Common myeloid progenitor, CD34-positive (primary cell): Measurements from ENCODE around the gene ATP8B3.

Experiments
- CTCF ChIA-PET: fragments of 350-600 bp; sonication (Branson Sonifier 250); formaldehyde crosslinking; loops from one replicate; lab custom pipeline; 2021; ENCODE audit warnings: antibody characterized with exemption; lab: Charles Lee
- POLR2A ChIA-PET: fragments of 350-600 bp; sonication (Branson Sonifier 250); formaldehyde crosslinking; loops from one replicate; lab custom pipeline; 2021; ENCODE audit warnings: antibody characterized with exemption; lab: Charles Lee
- DNase-seq, 3 donors: peaks; one replicate each; pipeline versions ENCODE4 v3.0.0 to v3.0.0-alpha.2; 2013
- H3K27ac ChIP-seq, 2 experiments: 1 replicate in 1 of 2; 2 replicates in 1 of 2; pipeline ENCODE4 v1.7.0; 2013; ENCODE audit warnings: inconsistent platforms in 2 of 2, low read length in 2 of 2, mild to moderate bottlenecking in 2 of 2, low read depth in 1 of 2, moderate library complexity in 1 of 2; ENCODE audit not compliant: severe bottlenecking in 2 of 2, insufficient read depth in 1 of 2, poor library complexity in 1 of 2
- H3K27me3 ChIP-seq, 5 experiments: replicated peaks in 2 of 5; 1 replicate in 3 of 5; 2 replicates in 2 of 5; pipeline versions ENCODE4 v1.6.1 to v1.7.0; 2013; ENCODE audit warnings: low read length in 4 of 5, mild to moderate bottlenecking in 2 of 5, moderate library complexity in 2 of 5, inconsistent platforms in 1 of 5; ENCODE audit not compliant: insufficient read depth in 5 of 5, control insufficient read depth in 4 of 5
- H3K36me3 ChIP-seq, 4 experiments: 1 replicate in 2 of 4; 2 replicates in 2 of 4; pipeline versions ENCODE4 v1.6.1 to v1.7.0; 2013; ENCODE audit warnings: low read length in 3 of 4, control low read depth in 1 of 4, mild to moderate bottlenecking in 1 of 4; ENCODE audit not compliant: control insufficient read depth in 4 of 4, insufficient read depth in 4 of 4
- H3K4me1 ChIP-seq, 4 experiments: 1 replicate in 3 of 4; 2 replicates in 1 of 4; pipeline versions ENCODE4 v1.6.1 to v1.7.1; 2013; ENCODE audit warnings: low read length in 3 of 4, mild to moderate bottlenecking in 3 of 4, control low read depth in 1 of 4, inconsistent platforms in 1 of 4, moderate library complexity in 1 of 4; ENCODE audit not compliant: control insufficient read depth in 4 of 4, insufficient read depth in 4 of 4; ENCODE audit errors: control extremely low read depth in 1 of 4
- H3K4me3 ChIP-seq, 7 experiments: 1 replicate in 4 of 7; 2 replicates in 3 of 7; pipeline versions ENCODE4 v1.5.1 to v1.7.0; 2013; ENCODE audit warnings: mild to moderate bottlenecking in 7 of 7, low read length in 6 of 7, moderate library complexity in 6 of 7, inconsistent platforms in 2 of 7, low read depth in 2 of 7, control low read depth in 1 of 7; ENCODE audit not compliant: insufficient read depth in 4 of 7, control insufficient read depth in 1 of 7; ENCODE audit errors: extremely low read depth in 1 of 7
- H3K9me3 ChIP-seq, 5 experiments: 1 replicate in 4 of 5; 2 replicates in 1 of 5; pipeline versions ENCODE4 v1.6.1 to v1.7.1; 2013; ENCODE audit warnings: low read length in 4 of 5, mild to moderate bottlenecking in 2 of 5, inconsistent platforms in 1 of 5, low read depth in 1 of 5, moderate library complexity in 1 of 5; ENCODE audit not compliant: control insufficient read depth in 4 of 5, insufficient read depth in 2 of 5; ENCODE audit errors: control extremely low read depth in 1 of 5
- WGBS: methylation state at CpG from one replicate; pipeline ENCODE4 v1.1.5; 2013; ENCODE audit not compliant: insufficient coverage; 5-methylcytosine and 5-hydroxymethylcytosine counted together

Gene ATP8B3

DNA sequence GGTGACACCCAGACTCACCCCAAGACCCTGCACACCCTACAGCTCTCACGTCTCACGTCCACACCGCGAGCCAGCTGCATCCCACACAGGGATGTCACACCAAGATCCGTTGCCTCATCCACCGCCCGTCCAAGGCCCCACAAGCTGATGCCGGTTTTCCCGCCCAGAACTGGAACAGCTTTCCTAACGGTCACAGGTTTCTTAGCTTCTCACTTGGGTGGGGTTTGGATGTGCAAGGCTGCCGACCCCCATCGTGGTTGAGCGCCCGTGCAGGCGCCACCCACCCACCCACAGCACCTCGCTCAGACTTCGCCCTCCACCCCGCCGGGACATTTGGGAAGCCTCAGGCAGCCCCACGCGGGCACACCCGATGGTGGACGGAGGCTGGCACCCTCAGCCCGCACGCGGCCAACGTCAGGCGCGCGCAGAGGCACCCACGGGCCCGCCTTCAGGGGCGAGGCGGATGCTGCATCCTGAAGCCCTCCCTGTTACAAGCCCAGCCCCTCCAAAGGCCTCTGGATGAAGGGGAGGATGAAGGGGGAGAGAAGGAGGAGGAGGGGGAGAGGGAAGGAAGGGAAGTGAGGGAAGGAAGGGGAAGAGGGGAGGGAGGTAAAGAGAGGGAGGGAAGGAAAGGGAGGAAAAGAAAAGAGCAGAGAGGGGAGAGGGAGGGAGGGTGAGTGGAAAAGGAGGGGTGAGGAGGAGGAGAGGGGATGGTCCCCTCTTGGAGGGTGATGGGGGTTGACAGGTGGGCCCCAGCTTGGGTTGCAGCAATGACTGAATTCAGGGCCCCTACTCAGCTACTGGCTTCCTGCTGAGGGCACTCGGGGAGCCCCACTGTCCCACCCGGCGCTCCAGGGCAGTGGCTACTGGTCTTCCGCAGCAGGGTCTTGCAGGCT is 45.9 kb downstream of the ATP8B3 start:
- peaks cover 0 to 100% (median 61%) of the 10 kb centered on the region in 5 experiments for H3K27me3 ChIP-seq
- POLR2A ChIA-PET, result no interaction called here

DNA sequence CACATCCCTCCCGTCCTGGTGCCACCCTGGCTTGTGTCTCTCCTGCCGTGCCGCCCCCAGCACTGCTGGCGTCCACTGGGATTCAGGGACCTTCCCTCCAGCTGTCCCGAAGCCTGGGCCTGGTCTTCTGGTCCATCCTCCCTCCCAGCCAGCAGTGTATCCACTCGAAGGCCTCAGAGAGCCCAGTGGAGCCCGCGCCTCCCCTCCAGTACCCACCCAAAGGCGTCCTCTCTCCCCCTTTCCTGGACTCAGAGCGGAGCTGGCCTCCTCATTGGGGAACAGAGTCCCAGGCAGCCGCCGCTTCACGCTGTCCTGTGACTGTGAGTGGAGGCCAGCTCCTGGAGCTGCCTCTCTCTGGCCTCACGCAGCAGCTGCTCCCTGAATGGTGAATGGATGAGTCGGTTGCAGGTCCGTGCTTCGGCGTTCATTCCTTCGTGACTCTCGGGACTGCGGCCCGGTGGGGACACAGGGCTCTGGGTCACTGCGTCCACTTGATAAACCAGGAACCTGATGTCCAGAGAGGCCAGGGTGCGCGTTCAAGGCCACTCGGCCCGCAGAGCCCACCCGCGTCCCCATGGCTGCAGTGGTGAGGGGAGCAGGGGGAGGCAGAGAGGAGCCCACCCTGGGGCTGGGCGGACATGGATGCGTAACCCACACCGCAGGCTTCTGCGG is 46.7 kb downstream of the ATP8B3 start:
- Histone ChIP-seq H3K27me3 (peaks cover 0 to 100% (median 59%) of the 10 kb centered on the region in 5 experiments), H3K4me1 (peaks cover 0 to 8% (median 5%) of the 10 kb centered on the region in 4 experiments), H3K27ac (no peak overlapping the region), H3K4me3 (no peak overlapping the region), H3K9me3 (peaks cover 0 to 8% (median 2%) of the 10 kb centered on the region in 5 experiments), H3K36me3 (no peaks in the 10 kb centered on the region)
- ChIA-PET CTCF (interaction anchor here (1.0 to 4.6 kb wide), 6 partner anchors 14 to 264 kb away, joined by 3 to 32 read pairs (median 4); no protein-coding TSS in a partner anchor), POLR2A (no interaction called here)
- DNase-seq, result no peak
- 8% methylated on average over 25 of the region's 33 CpGs for WGBS

More for the DNA sequence above, 45.9 kb downstream of the ATP8B3 start:
- H3K27ac ChIP-seq, result no peak overlapping the region
- H3K4me3 ChIP-seq, result no peak overlapping the region
- CTCF ChIA-PET, result interaction anchor here (0.9 to 4.6 kb wide), 10 partner anchors 13 to 265 kb away, joined by 3 to 32 read pairs (median 4); no protein-coding TSS in a partner anchor
- H3K4me1 ChIP-seq, result peaks cover 0 to 8% (median 5%) of the 10 kb centered on the region in 4 experiments
- no peak for DNase-seq
- 5% methylated on average over 17 of the region's 38 CpGs for WGBS
- peaks cover 2 to 16% (median 9%) of the 10 kb centered on the region in 5 experiments for H3K9me3 ChIP-seq
- H3K36me3 ChIP-seq, result no peaks in the 10 kb centered on the region

DNA sequence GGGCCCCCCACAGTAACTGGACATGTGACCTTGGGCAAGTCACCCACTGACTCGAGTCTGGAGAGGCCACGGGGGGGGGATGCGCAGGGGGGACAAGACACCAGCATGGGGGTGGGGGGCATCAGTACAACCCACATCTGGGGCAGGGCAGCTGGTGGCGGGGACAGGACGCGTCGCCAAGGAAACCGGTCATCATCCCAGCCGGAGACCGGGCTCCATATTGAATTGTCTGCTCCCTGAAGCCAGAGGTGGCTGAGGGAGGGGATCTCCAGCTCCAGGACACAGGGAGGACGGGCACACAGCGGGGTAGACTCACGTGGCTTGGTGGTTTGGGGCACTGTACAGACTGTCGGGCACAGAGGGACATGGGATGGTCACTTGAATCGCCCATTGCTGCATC is 47.3 kb downstream of the ATP8B3 start:
- Histone ChIP-seq H3K4me3 (no peak overlapping the region), H3K36me3 (no peaks in the 10 kb centered on the region), H3K27ac (no peak overlapping the region), H3K9me3 (peaks cover 0 to 6% (median 0%) of the 10 kb centered on the region in 5 experiments), H3K4me1 (peaks cover 0 to 8% (median 5%) of the 10 kb centered on the region in 4 experiments), H3K27me3 (peaks cover 0 to 100% (median 62%) of the 10 kb centered on the region in 5 experiments)
- ChIA-PET POLR2A (no interaction called here), CTCF (interaction anchor here (1.0 to 4.6 kb wide), 4 partner anchors 14 to 263 kb away, joined by 3 to 32 read pairs (median 4); no protein-coding TSS in a partner anchor)
- DNase-seq, result no peak
- WGBS, result 5% methylated on average over 11 of the region's 15 CpGs

DNA sequence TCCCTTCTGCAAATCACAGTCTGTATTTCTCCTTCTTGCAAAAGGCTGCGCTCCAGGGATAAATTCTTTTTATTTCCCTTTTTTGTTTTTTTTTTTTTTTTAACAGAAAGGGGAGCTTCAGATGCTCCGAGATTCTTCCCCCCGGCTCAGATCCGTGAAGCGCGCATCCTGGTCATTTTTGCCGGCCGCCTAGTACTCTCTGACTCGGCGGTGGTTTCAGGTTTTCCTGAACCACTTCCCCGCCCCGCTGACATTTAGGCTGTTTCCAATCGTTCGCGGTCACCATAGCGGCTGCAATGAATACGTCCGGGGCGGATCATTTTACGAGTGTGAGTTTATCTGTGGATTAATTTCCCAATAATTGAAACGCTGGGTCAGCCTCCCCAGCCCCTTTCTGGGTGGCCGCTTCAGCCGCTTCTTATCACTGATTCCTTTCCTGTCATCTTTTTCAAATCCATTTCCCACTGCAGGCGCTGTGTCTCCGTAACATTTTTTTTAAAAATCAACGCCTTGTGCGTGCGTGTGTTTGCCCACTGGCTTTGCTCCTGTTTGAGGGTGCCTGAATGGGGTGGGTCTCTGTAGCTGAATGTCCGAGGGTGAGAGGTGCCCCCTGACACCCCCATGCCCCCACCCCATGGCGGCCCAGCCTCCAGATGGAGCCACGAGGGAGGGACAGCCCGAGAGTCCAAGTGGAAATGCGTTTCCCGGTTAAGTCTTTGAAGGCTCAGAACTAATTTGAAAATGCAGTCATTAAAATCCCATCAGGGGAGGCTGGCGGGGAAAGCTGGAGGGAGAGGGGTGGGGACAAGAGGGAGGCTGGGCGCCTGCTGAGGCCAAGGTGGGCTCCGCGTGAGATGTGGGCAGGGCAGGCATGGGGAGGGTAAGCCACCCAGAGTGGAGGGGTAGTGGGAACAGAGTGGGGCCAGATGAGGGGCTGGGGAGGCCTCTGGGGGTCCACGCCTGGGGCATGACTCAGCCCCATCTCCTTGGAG is 48.1 kb downstream of the ATP8B3 start:
- Histone ChIP-seq H3K4me1 (peaks cover 0 to 8% (median 5%) of the 10 kb centered on the region in 4 experiments), H3K36me3 (no peaks in the 10 kb centered on the region), H3K9me3 (peaks cover 0 to 6% (median 0%) of the 10 kb centered on the region in 5 experiments), H3K27ac (no peak overlapping the region), H3K4me3 (no peak overlapping the region), H3K27me3 (peaks cover 0 to 100% (median 59%) of the 10 kb centered on the region in 5 experiments)
- ChIA-PET CTCF (interaction anchor here (1.0 to 4.6 kb wide), 2 partner anchors 89 to 92 kb away, joined by 4 to 32 read pairs; no protein-coding TSS in a partner anchor), POLR2A (no interaction called here)
- DNase-seq, result no peak
- 5% methylated on average over 23 of the region's 39 CpGs for WGBS

DNA sequence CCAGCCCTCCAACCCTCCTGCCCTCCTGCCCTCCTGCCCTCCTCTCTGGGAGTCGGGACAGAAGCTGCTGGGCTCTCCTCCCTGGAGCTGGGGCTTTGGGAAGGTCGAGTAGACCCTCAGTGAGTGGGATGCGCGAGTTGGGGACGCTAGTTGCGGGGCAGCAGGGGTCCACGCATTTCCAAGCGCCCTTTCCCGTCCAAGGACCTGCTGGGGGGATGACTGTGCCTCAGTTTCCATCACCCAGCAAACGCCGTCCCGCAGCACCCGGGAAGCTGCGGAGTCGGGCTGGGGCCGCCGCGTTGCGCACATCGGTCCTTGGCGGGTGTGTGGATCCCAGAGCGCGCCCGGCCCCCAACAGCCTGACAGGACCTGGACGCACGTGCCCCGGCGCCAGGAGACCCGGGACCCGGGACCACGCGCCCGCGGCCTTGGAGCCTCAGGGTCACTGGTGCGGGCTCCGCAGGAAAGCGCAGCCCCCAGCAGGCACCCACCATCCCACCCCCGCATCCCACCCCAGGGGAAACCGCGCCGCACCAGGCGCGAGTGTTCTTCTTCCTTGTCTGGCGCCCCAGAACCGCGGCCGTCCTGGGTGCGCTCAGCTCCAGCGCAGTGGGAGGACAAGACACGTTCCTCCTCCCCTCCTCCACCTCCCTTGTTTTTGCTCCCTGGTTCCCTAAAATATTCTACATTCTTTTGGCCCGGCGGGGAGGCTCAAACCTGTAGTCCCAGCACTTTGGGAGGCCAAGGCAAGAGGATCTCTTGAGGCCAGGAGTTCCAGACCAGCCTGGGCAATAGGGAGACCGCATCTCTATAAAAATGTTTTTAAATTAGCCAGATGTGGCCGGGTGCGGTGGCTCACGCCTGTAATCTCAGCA is 49.6 kb downstream of the ATP8B3 start:
- Histone ChIP-seq H3K4me1 (peaks cover 0 to 11% (median 9%) of the 10 kb centered on the region in 4 experiments), H3K9me3 (peaks cover 0 to 6% (median 0%) of the 10 kb centered on the region in 5 experiments), H3K27me3 (peaks cover 0 to 99% (median 56%) of the 10 kb centered on the region in 5 experiments), H3K27ac (no peak overlapping the region), H3K36me3 (no peaks in the 10 kb centered on the region), H3K4me3 (no peak overlapping the region)
- POLR2A ChIA-PET, result no interaction called here
- CTCF ChIA-PET, result interaction anchor here (1.8 to 2.3 kb wide), 3 partner anchors 12 to 20 kb away, joined by 5 to 7 read pairs (median 5); no protein-coding TSS in a partner anchor
- 6% methylated on average over 50 of the region's 56 CpGs for WGBS
- DNase-seq, result no peak
